Uterus (tissue), 2 donors: ENCODE results near the gene DNM3.

Experiments used
- POLR2A ChIP-seq, 2 donors: fragments of 450-650 bp; IDR thresholded peaks; one replicate each; pipeline ENCODE4 v1.6.1; 2016; ENCODE audit warnings: antibody characterized with exemption in 2 of 2, mild to moderate bottlenecking in 1 of 2, moderate library complexity in 1 of 2
- TF ChIP-seq, protein P1 (sequence below), 4 experiments: fragments of 200-600 bp in 2 of 4; fragments of 450-650 bp in 2 of 4; sonication (generic) in 2 of 4; IDR thresholded peaks; one replicate each; pipeline ENCODE4 v1.5.1; 2016 to 2019; ENCODE audit warnings: antibody characterized with exemption in 4 of 4, mild to moderate bottlenecking in 2 of 4, moderate library complexity in 1 of 4

GRCh38 chr1:171884475-171884874 is 43.2 kb downstream of the DNM3 start:
- TF ChIP-seq, protein P1, sequence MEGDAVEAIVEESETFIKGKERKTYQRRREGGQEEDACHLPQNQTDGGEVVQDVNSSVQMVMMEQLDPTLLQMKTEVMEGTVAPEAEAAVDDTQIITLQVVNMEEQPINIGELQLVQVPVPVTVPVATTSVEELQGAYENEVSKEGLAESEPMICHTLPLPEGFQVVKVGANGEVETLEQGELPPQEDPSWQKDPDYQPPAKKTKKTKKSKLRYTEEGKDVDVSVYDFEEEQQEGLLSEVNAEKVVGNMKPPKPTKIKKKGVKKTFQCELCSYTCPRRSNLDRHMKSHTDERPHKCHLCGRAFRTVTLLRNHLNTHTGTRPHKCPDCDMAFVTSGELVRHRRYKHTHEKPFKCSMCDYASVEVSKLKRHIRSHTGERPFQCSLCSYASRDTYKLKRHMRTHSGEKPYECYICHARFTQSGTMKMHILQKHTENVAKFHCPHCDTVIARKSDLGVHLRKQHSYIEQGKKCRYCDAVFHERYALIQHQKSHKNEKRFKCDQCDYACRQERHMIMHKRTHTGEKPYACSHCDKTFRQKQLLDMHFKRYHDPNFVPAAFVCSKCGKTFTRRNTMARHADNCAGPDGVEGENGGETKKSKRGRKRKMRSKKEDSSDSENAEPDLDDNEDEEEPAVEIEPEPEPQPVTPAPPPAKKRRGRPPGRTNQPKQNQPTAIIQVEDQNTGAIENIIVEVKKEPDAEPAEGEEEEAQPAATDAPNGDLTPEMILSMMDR (IDR thresholded peaks at IDR 0.05), result no peak
- no peak for TF ChIP-seq POLR2A (IDR thresholded peaks at IDR 0.05)
